Measurements from ENCODE around the gene SELE. TPM values are rescaled to one million over a fixed set of nuclear protein-coding genes. Genes with fewer than 3 reads are reported as not detected.

The SELE gene
- total and polyA plus RNA-seq, 2 of the 13 experiments (the other 11 are each of a cell fraction or from before 2014, with no cell fraction given), result 0.04 to 0.09 TPM

- CTCF ChIA-PET (ENCODE audit: low intra/inter-chr PET ratio, low total read pairs), result no interaction called here
Observed at GRCh38 chr1:169726851-169727250, 7.0 kb downstream of the SELE start.

GRCh38 chr1:169725930-169726329, 7.9 kb downstream of the SELE start:
- Histone ChIP-seq H3K79me2 (ENCODE audit: insufficient read depth, low read length) (no peaks in the 10 kb centered on the region), H3K27me3 (ENCODE audit: control insufficient read depth in 1 of 2, insufficient read depth in 2 of 2, low read length in 2 of 2) (no peaks in the 10 kb centered on the region), H3K4me1 (ENCODE audit: insufficient read depth, low read length) (peaks cover 25% of the 10 kb centered on the region), H3K4me3 (replicated peaks in 1 of 3; ENCODE audit: insufficient read depth in 1 of 3, low read depth in 2 of 3, low read length in 3 of 3) (no peak overlapping the region), H3K9me3 (ENCODE audit: low read length) (no peaks in the 10 kb centered on the region), H3K27ac (ENCODE audit: extremely low read length, insufficient read depth, low read length) (no peak overlapping the region), H3K36me3 (replicated peaks in 1 of 2; ENCODE audit: control insufficient read depth in 1 of 2, insufficient read depth in 2 of 2, low read length in 2 of 2) (no peaks in the 10 kb centered on the region), H3K9ac (ENCODE audit: insufficient read depth, low read depth, low read length) (no peak overlapping the region), H3K4me2 (ENCODE audit: low read depth, low read length) (no peak overlapping the region), H4K20me1 (ENCODE audit: insufficient read depth, low read length) (no peaks in the 10 kb centered on the region), H2AFZ (ENCODE audit: low read length) (no peak overlapping the region)
- ATAC-seq (no peak), DNase-seq (ENCODE audit: low spot score) (no peak), FAIRE-seq (no peak)
- CTCF ChIA-PET (ENCODE audit: low intra/inter-chr PET ratio, low total read pairs), result no interaction called here
- in situ Hi-C loops (cut with HindIII; ENCODE audit: extremely low pct_ligation_motif_present, low pct_unique_long_range_greater_than_20kb), result no loop called here
- BruUV-seq (replicated peaks), result no TSS peak
- intact Hi-C loops (cut with micrococcal nuclease; ENCODE audit: unreplicated experiment), result no loop called here
- 6% methylated on average over 3 of the region's 3 CpGs for WGBS (ENCODE audit: low lambda C conversion rate)
- POLR2A ChIA-PET, result no interaction called here
- TF ChIP-seq NPAS2 (CRISPR knock-in tag; IDR thresholded peaks at IDR 0.05; ENCODE audit: borderline replicate concordance), result no peak
- TF ChIP-seq YEATS2 (CRISPR knock-in tag; IDR thresholded peaks at IDR 0.05; ENCODE audit: borderline replicate concordance), result no peak
- no peak for TF ChIP-seq USF2 (IDR thresholded peaks at IDR 0.05; ENCODE audit: low read depth, low read length)
- TF ChIP-seq USF2 (CRISPR knock-in tag; IDR thresholded peaks at IDR 0.05; ENCODE audit: borderline replicate concordance), result no peak

More at GRCh38 chr1:169726851-169727250, 7.0 kb downstream of the SELE start:
- DNase-seq (ENCODE audit: low spot score) (no peak), ATAC-seq (no peak), FAIRE-seq (no peak)
- Histone ChIP-seq H3K9ac (ENCODE audit: insufficient read depth, low read depth, low read length) (no peak overlapping the region), H3K9me3 (ENCODE audit: low read length) (no peaks in the 10 kb centered on the region), H3K4me2 (ENCODE audit: low read depth, low read length) (peak overlapping the region; percentile 62), H2AFZ (ENCODE audit: low read length) (no peak overlapping the region), H3K4me3 (replicated peaks in 1 of 3; ENCODE audit: insufficient read depth in 1 of 3, low read depth in 2 of 3, low read length in 3 of 3) (no peak overlapping the region), H3K4me1 (ENCODE audit: insufficient read depth, low read length) (peaks cover 25% of the 10 kb centered on the region), H3K79me2 (ENCODE audit: insufficient read depth, low read length) (no peaks in the 10 kb centered on the region), H3K36me3 (replicated peaks in 1 of 2; ENCODE audit: control insufficient read depth in 1 of 2, insufficient read depth in 2 of 2, low read length in 2 of 2) (no peaks in the 10 kb centered on the region), H3K27ac (ENCODE audit: extremely low read length, insufficient read depth, low read length) (no peak overlapping the region), H3K27me3 (ENCODE audit: control insufficient read depth in 1 of 2, insufficient read depth in 2 of 2, low read length in 2 of 2) (no peaks in the 10 kb centered on the region), H4K20me1 (ENCODE audit: insufficient read depth, low read length) (no peaks in the 10 kb centered on the region)
- no peak for TF ChIP-seq ONECUT2 (CRISPR knock-in tag; IDR thresholded peaks at IDR 0.05)
- TF ChIP-seq ZNF570 (CRISPR knock-in tag; IDR thresholded peaks at IDR 0.05; ENCODE audit: borderline replicate concordance), result no peak
- no peak for TF ChIP-seq SNRNP70 (IDR thresholded peaks at IDR 0.05; ENCODE audit: low read depth, low read length)
- TF ChIP-seq FOSL1 (CRISPR knock-in tag; IDR thresholded peaks at IDR 0.05; ENCODE audit: borderline replicate concordance), result no peak
- TF ChIP-seq ZNF691 (CRISPR knock-in tag; IDR thresholded peaks at IDR 0.05; ENCODE audit: borderline replicate concordance, low read depth), result no peak
- no peak for TF ChIP-seq KMT2B (CRISPR knock-in tag; IDR thresholded peaks at IDR 0.05)
- 54% methylated on average over 3 of the region's 3 CpGs for WGBS (ENCODE audit: low lambda C conversion rate)
- POLR2A ChIA-PET, result no interaction called here
- in situ Hi-C loops (cut with HindIII; ENCODE audit: extremely low pct_ligation_motif_present, low pct_unique_long_range_greater_than_20kb) (no loop called here), intact Hi-C loops (cut with micrococcal nuclease; ENCODE audit: unreplicated experiment) (no loop called here)
- BruUV-seq (replicated peaks), result no TSS peak

All from HepG2 (cell line).